GM12872 (cell line): ENCODE results near the gene FTL.

Experiments used
- CTCF ChIP-seq: IDR thresholded peaks from 3 replicates; pipeline ENCODE4 v1.5.1; 2011; ENCODE audit warnings: low read depth, mild to moderate bottlenecking, low read length, moderate library complexity; ENCODE audit not compliant: insufficient read depth

Gene FTL

GRCh38 chr19:48968813-48969218 lies 3.7 kb downstream of the FTL start:
- no peak for TF ChIP-seq CTCF

GRCh38 chr19:48969276-48970138 lies 4.4 kb downstream of the FTL start:
- TF ChIP-seq CTCF, result no peak

- no peak for TF ChIP-seq CTCF
These were observed 5.1 kb downstream of the FTL start for GRCh38 chr19:48970139-48970766.

- TF ChIP-seq CTCF, result peak; percentile 96
These were observed 5.8 kb downstream of the FTL start for GRCh38 chr19:48970923-48971395.

GRCh38 chr19:48975947-48976847 lies 11.1 kb downstream of the FTL start:
- TF ChIP-seq CTCF, result 0 out of 3 replicates have a peak, but pooled peaks have one; percentile 10

- TF ChIP-seq CTCF, result no peak
These were observed 12.0 kb downstream of the FTL start for GRCh38 chr19:48977061-48977460.

- TF ChIP-seq CTCF, result no peak
These were observed 17.2 kb downstream of the FTL start for GRCh38 chr19:48982280-48982679.
